Astrocyte of the cerebellum (primary cell): ENCODE results near the gene KCNK2.
A peak's percentile ranks its signal among the peaks of the same experiment; 100 is the strongest.

ENCODE experiments used
- DNase-seq: peaks from one replicate; pipeline ENCODE4 v3.0.0-alpha.2; 2011; ENCODE audit warnings: low read depth
- H3K4me3 ChIP-seq: 2 replicates; pipeline ENCODE4 v1.5.1; 2011; ENCODE audit warnings: mild to moderate bottlenecking, low read depth, low read length, moderate library complexity
- in situ Hi-C: cut with HindIII; loops from 2 replicates; pipeline ENCODE4 v1.10.0; 2017; ENCODE audit warnings: low sequenced_read_pairs
- TF ChIP-seq, protein P1 (sequence below): IDR thresholded peaks from 2 replicates; pipeline ENCODE4 v1.5.1; 2012; ENCODE audit warnings: low read length, low read depth, moderate library complexity, mild to moderate bottlenecking; ENCODE audit errors: missing control alignments

The KCNK2 gene

DNA sequence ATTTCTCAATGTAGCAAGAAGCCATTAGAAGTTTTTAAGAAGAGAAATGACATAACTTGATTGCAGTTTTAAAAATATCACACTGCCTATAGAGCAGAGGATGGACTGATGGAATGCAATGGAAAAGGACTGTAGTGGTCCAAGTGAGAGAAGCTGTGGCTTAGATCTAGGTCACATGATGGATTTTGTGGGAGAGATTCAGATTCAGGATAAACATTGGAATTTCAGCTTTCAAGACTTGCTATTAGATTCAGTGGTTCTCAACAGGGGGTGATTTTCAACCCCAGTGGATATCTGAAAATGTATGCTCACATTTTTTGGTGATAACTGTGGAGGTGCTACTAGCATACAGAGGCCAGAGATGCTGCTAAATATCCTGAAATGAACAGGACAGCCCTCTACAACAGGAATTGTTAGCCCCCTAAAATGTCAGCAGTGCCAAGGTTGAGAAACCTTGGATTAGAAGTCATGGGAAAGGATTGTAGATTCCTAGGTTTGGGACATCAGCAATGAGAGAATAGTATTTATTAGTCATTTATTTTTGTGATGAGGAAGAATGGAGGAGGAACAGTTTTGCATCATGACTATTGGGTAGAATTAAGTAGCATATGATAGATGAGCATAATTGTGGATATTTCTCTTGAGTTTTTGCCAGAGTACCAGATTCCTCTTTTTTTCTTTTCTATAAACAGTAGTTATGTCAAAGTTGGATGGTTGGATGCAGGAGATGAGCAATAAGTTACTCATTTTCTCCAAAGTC lies 30.1 kb upstream of the KCNK2 start:
- in situ Hi-C loops, result no loop called here

DNA sequence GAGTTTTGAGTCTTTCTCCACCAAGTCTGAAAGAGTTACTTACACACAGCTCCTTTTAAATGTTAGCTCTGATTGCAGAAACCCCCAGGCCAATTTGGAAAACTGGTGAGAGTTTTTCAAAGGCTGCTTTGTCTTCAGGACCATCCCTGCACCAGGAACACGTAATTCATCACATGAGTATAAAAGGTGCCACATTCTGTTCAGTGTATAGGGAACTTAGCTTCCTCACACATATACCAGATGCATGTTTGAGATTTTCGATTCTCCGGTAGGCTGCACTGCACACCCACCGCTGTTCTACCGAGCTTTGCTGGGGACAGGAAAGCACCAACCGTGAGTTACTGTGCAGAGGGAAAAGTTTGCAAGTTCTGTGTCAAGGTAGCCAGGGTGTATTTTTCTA lies 28.3 kb upstream of the KCNK2 start:
- TF ChIP-seq, protein P1, sequence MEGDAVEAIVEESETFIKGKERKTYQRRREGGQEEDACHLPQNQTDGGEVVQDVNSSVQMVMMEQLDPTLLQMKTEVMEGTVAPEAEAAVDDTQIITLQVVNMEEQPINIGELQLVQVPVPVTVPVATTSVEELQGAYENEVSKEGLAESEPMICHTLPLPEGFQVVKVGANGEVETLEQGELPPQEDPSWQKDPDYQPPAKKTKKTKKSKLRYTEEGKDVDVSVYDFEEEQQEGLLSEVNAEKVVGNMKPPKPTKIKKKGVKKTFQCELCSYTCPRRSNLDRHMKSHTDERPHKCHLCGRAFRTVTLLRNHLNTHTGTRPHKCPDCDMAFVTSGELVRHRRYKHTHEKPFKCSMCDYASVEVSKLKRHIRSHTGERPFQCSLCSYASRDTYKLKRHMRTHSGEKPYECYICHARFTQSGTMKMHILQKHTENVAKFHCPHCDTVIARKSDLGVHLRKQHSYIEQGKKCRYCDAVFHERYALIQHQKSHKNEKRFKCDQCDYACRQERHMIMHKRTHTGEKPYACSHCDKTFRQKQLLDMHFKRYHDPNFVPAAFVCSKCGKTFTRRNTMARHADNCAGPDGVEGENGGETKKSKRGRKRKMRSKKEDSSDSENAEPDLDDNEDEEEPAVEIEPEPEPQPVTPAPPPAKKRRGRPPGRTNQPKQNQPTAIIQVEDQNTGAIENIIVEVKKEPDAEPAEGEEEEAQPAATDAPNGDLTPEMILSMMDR, result no peak
- in situ Hi-C loops, result no loop called here
- H3K4me3 ChIP-seq, result no peak overlapping the region
- DNase-seq, result no peak

More for the DNA sequence above, 30.1 kb upstream of the KCNK2 start:
- TF ChIP-seq, protein P1, result no peak
- no peak overlapping the region for H3K4me3 ChIP-seq
- peak; percentile 63 for DNase-seq

DNA sequence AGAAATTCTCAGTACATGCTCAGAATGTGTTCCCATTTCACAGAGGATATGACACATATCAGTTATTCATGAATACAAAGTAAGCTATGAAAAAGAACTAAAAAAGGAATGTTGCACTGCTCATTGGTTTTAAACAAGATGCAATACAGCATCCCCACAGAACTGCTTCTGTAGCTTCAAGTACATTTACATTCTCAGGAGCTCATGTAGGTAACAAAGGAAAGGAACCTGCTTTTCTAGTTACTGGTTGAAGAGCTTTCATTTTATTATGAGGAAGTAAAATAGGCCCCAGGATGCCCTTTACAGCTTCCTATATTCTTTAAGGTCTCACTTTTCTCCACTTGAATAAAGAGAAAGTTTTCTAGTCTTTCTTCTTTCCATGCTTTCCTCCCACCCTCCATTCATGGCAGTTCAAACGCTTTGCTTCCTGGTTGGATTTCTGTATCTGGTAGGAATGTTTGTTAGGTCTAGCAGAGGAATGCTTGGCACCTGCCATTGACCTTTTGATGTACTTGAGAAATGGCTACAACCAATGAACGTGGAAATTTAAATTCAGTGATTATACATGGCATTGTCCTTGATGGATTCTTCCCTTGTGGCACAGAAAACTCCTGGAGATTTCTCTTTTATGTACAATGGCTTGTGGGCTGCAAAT lies 27.1 kb upstream of the KCNK2 start:
- in situ Hi-C loops, result no loop called here
- TF ChIP-seq, protein P1, result no peak
- H3K4me3 ChIP-seq, result no peak overlapping the region
- DNase-seq, result no peak

DNA sequence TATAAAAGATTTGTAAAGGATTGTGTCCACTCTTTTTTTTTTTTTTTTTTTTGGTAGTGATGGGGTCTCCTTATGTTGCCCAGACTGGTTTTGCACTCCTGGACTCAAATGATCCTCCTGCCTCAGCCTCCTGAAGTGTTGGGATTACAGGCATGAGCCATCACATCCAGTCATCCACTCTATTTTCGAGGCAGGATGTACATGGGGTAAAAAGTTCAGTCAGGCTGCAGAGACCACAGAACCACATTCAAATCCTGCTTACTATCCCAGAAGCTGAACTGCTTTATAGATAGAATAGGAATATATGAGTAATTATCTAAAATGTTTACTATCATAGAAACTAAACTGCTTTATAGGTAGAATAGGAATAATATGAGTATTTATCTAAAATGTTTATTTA lies 26.0 kb upstream of the KCNK2 start:
- TF ChIP-seq, protein P1, result no peak
- no peak overlapping the region for H3K4me3 ChIP-seq
- in situ Hi-C loops, result no loop called here
- DNase-seq, result peak; percentile 4

DNA sequence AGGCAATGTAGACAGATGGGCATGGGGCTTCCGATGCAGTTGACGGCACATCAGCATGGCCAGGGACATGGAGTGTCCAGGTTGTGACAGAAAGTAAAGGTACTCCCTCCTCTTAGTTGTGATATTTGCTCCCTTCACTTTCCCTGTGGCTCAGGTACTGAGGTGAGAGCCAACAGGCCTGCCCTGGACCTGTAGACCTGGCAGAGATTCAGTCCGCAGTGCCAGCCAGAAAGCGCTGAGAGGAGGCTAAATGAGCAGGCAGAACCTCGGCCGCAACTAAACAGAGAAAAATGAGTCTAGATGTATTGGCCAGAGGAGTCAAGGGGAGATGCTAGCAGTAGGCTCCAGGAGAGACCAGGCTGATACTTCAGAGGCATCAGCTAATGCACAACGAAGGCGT lies 22.6 kb upstream of the KCNK2 start:
- TF ChIP-seq, protein P1, result no peak
- DNase-seq, result no peak
- no peak overlapping the region for H3K4me3 ChIP-seq
- in situ Hi-C loops, result no loop called here

DNA sequence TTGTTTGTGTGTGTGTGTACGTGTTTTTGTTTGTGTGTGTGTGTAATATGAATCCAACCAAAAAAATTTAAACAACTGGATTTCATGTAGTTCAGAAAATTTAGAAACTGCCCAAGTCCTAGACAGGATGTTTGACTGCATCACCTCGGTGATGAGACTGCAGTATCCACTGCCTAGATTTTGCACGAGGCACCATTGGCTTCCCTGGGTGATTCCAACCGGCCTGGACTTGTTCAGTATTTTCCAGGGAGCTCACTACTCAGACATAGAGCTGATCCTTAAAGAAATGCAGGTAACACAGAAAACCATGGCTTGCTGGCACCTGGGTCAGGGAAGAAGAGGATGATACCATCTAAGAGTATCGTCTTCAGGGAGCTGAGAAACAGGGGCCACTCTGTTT lies 18.2 kb upstream of the KCNK2 start:
- in situ Hi-C loops, result no loop called here
- TF ChIP-seq, protein P1, result no peak
- no peak overlapping the region for H3K4me3 ChIP-seq
- no peak for DNase-seq
